Measurements from ENCODE around the gene LHB.
A peak's percentile ranks its signal among the peaks of the same experiment; 100 is the strongest.

Gene LHB

GRCh38 chr19:49017041-49017665 lies at the start of gene LHB:
Gene LHB (minus strand): TSS chr19:49017091. CDS start chr19:49017081, 10 bp downstream.
- Histone ChIP-seq H3K79me2 (no peaks in the 10 kb centered on the region), H3K27me3 (ENCODE audit: control insufficient read depth, insufficient read depth, low read length) (no peaks in the 10 kb centered on the region), H3K9me3 (ENCODE audit: control insufficient read depth, low read length) (no peaks in the 10 kb centered on the region), H3K4me1 (peaks cover 5% of the 10 kb centered on the region), H3K27ac (no peak within 1 kb of the TSS), H3K4me3 (ENCODE audit: low read depth, low read length) (peak within 1 kb of the TSS; percentile 52), H2AFZ (peak within 1 kb of the TSS; percentile 68), H3K4me2 (ENCODE audit: low read length) (peak within 1 kb of the TSS; percentile 88), H3K9ac (no peak within 1 kb of the TSS), H3K36me3 (ENCODE audit: control insufficient read depth, insufficient read depth, low read length) (no peaks in the 10 kb centered on the region)
- no peak for TF ChIP-seq CTCF (IDR thresholded peaks at IDR 0.05)

DNA sequence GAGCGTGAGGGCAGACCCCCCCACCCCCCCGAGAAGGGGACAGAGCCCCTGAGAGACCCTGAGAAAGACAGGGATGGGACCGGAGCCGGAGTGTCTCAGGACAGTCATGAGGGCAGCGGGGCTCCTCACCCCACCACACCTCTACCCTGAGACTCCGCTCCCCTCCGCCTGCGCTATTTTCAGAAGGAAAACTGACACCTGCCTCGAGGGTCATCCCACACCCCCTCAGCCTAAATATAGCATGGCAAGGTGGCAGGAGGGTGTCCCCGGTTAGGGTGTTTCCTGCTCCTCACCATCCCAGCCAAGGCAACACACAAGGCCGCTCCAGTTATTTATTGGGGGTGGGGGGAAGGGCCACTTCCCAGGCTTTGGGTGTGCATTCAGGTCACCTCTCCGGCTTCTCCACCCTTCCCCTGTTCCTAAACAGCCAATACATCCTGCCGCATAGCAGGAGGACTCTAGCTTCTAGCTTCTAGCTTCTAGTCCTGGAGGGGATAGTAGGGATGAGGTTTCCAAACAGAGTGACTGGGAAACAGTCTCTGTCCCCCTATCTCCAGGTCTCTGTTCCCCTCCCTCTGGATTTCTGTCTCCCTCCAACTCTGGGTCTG lies 49.1 kb upstream of the LHB start:
- Histone ChIP-seq H3K27ac (no peak overlapping the region), H3K4me3 (ENCODE audit: low read depth, low read length) (no peak overlapping the region), H3K9me3 (ENCODE audit: control insufficient read depth, low read length) (no peaks in the 10 kb centered on the region), H3K79me2 (no peaks in the 10 kb centered on the region), H3K4me2 (ENCODE audit: low read length) (no peak overlapping the region), H3K4me1 (no peaks in the 10 kb centered on the region), H3K36me3 (ENCODE audit: control insufficient read depth, insufficient read depth, low read length) (no peaks in the 10 kb centered on the region), H3K27me3 (ENCODE audit: control insufficient read depth, insufficient read depth, low read length) (no peaks in the 10 kb centered on the region), H2AFZ (no peak overlapping the region), H3K9ac (no peak overlapping the region)
- TF ChIP-seq CTCF (IDR thresholded peaks at IDR 0.05), result no peak

- peak within 1 kb of the TSS; percentile 49 for H3K4me2 ChIP-seq (ENCODE audit: low read length)
- no peaks in the 10 kb centered on the region for H3K9me3 ChIP-seq (ENCODE audit: control insufficient read depth, low read length)
- no peak for TF ChIP-seq CTCF (IDR thresholded peaks at IDR 0.05)
- H3K4me3 ChIP-seq (ENCODE audit: low read depth, low read length), result peak within 1 kb of the TSS; percentile 16
- no peaks in the 10 kb centered on the region for H3K79me2 ChIP-seq
- H3K4me1 ChIP-seq, result no peaks in the 10 kb centered on the region
- H3K9ac ChIP-seq, result no peak within 1 kb of the TSS
- H3K27me3 ChIP-seq (ENCODE audit: control insufficient read depth, insufficient read depth, low read length), result no peaks in the 10 kb centered on the region
- H2AFZ ChIP-seq, result no peak within 1 kb of the TSS
- no peaks in the 10 kb centered on the region for H3K36me3 ChIP-seq (ENCODE audit: control insufficient read depth, insufficient read depth, low read length)
- no peak within 1 kb of the TSS for H3K27ac ChIP-seq
Measured at GRCh38 chr19:49064768-49065611, 48.1 kb upstream of the LHB start, which contains the start of gene NTF4. Gene NTF4 (minus strand): TSS chr19:49064818. CDS start chr19:49061997, 2,821 bp downstream.

- H3K9me3 ChIP-seq (ENCODE audit: control insufficient read depth, low read length), result no peaks in the 10 kb centered on the region
- H2AFZ ChIP-seq, result no peak overlapping the region
- no peak for TF ChIP-seq CTCF (IDR thresholded peaks at IDR 0.05)
- H3K4me1 ChIP-seq, result no peaks in the 10 kb centered on the region
- H3K79me2 ChIP-seq, result no peaks in the 10 kb centered on the region
- H3K36me3 ChIP-seq (ENCODE audit: control insufficient read depth, insufficient read depth, low read length), result no peaks in the 10 kb centered on the region
- H3K4me3 ChIP-seq (ENCODE audit: low read depth, low read length), result no peak overlapping the region
- H3K27me3 ChIP-seq (ENCODE audit: control insufficient read depth, insufficient read depth, low read length), result no peaks in the 10 kb centered on the region
- H3K9ac ChIP-seq, result no peak overlapping the region
- H3K27ac ChIP-seq, result no peak overlapping the region
- H3K4me2 ChIP-seq (ENCODE audit: low read length), result no peak overlapping the region
Measured at GRCh38 chr19:49064029-49064629, 47.2 kb upstream of the LHB start.
